ENCODE data around the gene PLEKHG2.

DNA sequence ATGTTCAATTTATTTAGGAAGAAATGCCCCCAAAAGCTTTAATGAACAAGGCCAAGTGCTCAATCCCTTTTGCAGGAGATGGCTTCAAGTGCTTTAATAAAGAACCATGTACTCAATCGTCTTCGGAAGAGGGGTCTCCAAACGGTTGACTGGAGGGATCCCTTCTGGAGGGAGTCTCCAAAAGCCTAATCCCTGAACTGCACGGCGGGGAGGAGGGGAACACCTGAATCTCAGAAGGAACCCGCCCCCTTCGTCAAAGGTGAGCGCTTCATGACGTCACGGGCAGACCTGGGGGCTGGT is 22.1 kb upstream of the PLEKHG2 start:
- TF ChIP-seq, protein P1, sequence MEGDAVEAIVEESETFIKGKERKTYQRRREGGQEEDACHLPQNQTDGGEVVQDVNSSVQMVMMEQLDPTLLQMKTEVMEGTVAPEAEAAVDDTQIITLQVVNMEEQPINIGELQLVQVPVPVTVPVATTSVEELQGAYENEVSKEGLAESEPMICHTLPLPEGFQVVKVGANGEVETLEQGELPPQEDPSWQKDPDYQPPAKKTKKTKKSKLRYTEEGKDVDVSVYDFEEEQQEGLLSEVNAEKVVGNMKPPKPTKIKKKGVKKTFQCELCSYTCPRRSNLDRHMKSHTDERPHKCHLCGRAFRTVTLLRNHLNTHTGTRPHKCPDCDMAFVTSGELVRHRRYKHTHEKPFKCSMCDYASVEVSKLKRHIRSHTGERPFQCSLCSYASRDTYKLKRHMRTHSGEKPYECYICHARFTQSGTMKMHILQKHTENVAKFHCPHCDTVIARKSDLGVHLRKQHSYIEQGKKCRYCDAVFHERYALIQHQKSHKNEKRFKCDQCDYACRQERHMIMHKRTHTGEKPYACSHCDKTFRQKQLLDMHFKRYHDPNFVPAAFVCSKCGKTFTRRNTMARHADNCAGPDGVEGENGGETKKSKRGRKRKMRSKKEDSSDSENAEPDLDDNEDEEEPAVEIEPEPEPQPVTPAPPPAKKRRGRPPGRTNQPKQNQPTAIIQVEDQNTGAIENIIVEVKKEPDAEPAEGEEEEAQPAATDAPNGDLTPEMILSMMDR (IDR thresholded peaks at IDR 0.05): no peak
- TF ChIP-seq POLR2AphosphoS5 (IDR thresholded peaks at IDR 0.05): no peak
